Lung (tissue), 16 donors: ENCODE results near the gene EFCAB9. TPM values are rescaled to one million over a fixed set of nuclear protein-coding genes. Genes with fewer than 3 reads are reported as not detected.

Experiments used
- ATAC-seq: fragments of 200-7000 bp; cut with Tn5 transposase; one replicate; pipeline ENCODE4 v1.9.1; 2020; ENCODE audit warnings: moderate number of reproducible peaks; ENCODE audit not compliant: insufficient read depth, low FRiP score
- DNase-seq, 3 donors: peaks; one replicate each; pipeline ENCODE4 v3.0.0-alpha.2; 2013 to 2017
- H3K27ac ChIP-seq, 2 donors: one replicate each; pipeline ENCODE4 v1.5.1; 2013; ENCODE audit warnings: mild to moderate bottlenecking in 2 of 2, moderate library complexity in 2 of 2, control low read depth in 1 of 2, inconsistent platforms in 1 of 2, low read depth in 1 of 2, low read length in 1 of 2
- H3K27me3 ChIP-seq, 3 donors: one replicate each; pipeline ENCODE4 v1.5.1; 2013; ENCODE audit warnings: low read length in 2 of 3; ENCODE audit not compliant: control insufficient read depth in 3 of 3, insufficient read depth in 3 of 3
- H3K36me3 ChIP-seq, 4 donors: one replicate each; pipeline ENCODE4 v1.5.1; 2013; ENCODE audit warnings: low read length in 4 of 4, mild to moderate bottlenecking in 1 of 4, moderate library complexity in 1 of 4; ENCODE audit not compliant: control insufficient read depth in 4 of 4, insufficient read depth in 4 of 4
- H3K4me1 ChIP-seq, 5 donors: one replicate each; pipeline ENCODE4 v1.5.1; 2013; ENCODE audit warnings: low read length in 5 of 5, mild to moderate bottlenecking in 2 of 5, moderate library complexity in 1 of 5; ENCODE audit not compliant: control insufficient read depth in 5 of 5, insufficient read depth in 5 of 5
- H3K4me3 ChIP-seq: one replicate; pipeline ENCODE4 v1.5.1; 2013; ENCODE audit warnings: mild to moderate bottlenecking, control low read depth, moderate library complexity
- H3K9ac ChIP-seq, 2 donors: one replicate each; pipeline ENCODE4 v1.5.1; 2013; ENCODE audit warnings: low read length in 2 of 2, control low read depth in 1 of 2; ENCODE audit not compliant: insufficient read depth in 1 of 2
- H3K9me3 ChIP-seq, 4 donors: one replicate each; pipeline ENCODE4 v1.5.1; 2013; ENCODE audit warnings: low read length in 3 of 4, mild to moderate bottlenecking in 1 of 4, moderate library complexity in 1 of 4; ENCODE audit not compliant: control insufficient read depth in 4 of 4, insufficient read depth in 3 of 4
- CTCF ChIP-seq: IDR thresholded peaks from 2 replicates; pipeline ENCODE4 v1.5.1; 2012; ENCODE audit warnings: mild to moderate bottlenecking; ENCODE audit errors: control extremely low read depth, extremely low read depth
- WGBS, 2 donors: extraction: QIAGEN DNeasy Blood & Tissue Kit; methylation state at CpG; one replicate each; pipeline ENCODE4 v1.1.7; 2013; 5-methylcytosine and 5-hydroxymethylcytosine counted together
- long read RNA-seq, 5 donors: transcript quantifications; one replicate each; lab custom pipeline, GENCODE V29; 2026
- polyA plus RNA-seq, 2 donors: library from polyadenylated mRNA; stranded (reverse); fragments of 200-250 nt; gene quantifications; one replicate each; pipeline ENCODE4 v1.2.1, GENCODE V29; 2013
- total RNA-seq, 2 donors: library from RNA; depleted of rRNA in 1 of 2; stranded (reverse); fragments of >200 nt in 1 of 2; gene quantifications; one replicate each; pipeline ENCODE4 v1.2.1, GENCODE V29; 2014 to 2021
- donor health status: control.
- donor health status: control.
- donor health status: Bipolar disorder and iron deficiency.
- donor health status: healthy.
- donor health status: DM: yes; HTN: yes; CAD: no.

Gene EFCAB9
- total RNA-seq (not detected), polyA plus RNA-seq (not detected)
- long read RNA-seq, donor 1 = 0 reads
- long read RNA-seq, donor 2 = 0 reads
- long read RNA-seq, donor 3, partial matches to known transcripts = 12 of 12 reads
- long read RNA-seq, donor 3, other reads (novel, unspliced or antisense) = 0 of 12 reads
- long read RNA-seq, donor 4 = 0 reads
- long read RNA-seq, donor 5 = 0 reads

DNA sequence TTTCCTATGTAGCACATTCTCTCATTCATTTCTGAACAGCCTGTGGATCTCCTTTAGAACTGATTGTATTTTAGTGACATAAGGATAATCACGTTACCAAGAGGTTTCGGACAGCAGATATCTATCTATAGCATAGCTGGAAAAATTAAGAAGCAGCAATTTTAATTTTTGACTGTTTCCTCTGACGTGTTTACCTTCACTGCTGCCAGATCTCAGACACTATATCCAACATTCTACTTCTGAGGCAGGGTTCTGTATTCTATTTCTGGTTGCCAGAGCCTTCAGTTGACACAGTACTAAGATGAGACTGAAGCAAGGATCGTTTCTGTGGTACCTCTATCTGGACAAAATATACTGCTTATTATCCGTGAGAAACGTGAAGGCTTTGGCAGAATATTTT is at the start of gene EFCAB9:
EFCAB9 (plus strand) TSS at position 301 of the 400 bp plus-strand sequence; CDS start at position 302, 1 bp downstream.
- no peak for TF ChIP-seq CTCF
- Histone ChIP-seq H3K9me3 (no peaks in the 10 kb centered on the region), H3K27me3 (no peaks in the 10 kb centered on the region), H3K27ac (no peak within 1 kb of the TSS), H3K4me1 (peaks cover 0 to 5% (median 0%) of the 10 kb centered on the region in 5 donors), H3K4me3 (no peak within 1 kb of the TSS), H3K9ac (no peak within 1 kb of the TSS), H3K36me3 (no peaks in the 10 kb centered on the region)
- WGBS, 2 donors = 81 to 93% methylated on average over 6 of the region's 6 CpGs
- no peak for DNase-seq
- no peak for ATAC-seq

DNA sequence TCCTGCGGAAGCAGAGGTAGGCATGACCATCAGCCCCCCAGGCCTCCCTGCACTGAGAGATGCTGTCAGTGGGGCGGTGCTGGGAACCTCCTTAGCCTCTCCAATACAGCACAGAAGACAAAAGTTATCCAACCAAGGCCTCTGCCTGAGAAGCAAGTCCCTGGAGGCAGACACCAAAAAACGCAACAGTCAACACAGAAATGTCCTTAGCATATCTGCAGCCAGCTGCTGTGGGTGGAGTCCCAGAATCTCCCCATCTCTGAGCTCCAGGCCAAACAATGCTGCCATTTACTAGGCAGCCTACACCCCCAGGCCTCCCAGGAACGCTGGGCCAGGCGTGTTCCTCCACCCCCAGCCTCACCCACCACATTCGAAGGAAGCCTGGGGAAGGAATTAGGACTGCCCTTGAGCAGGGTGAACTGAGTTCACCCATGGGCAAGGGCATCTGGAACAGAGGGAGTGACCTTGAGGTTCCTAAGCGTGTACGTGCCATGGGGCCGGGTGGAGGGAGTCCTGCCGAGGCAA is 49.6 kb upstream of the EFCAB9 start:
- peaks cover 0 to 2% (median 0%) of the 10 kb centered on the region in 4 donors for H3K36me3 ChIP-seq
- ATAC-seq = no peak
- DNase-seq = peak; percentile 33 to 38 (median 37)
- no peaks in the 10 kb centered on the region for H3K9me3 ChIP-seq
- 68 to 82% methylated on average over 10 of the region's 10 CpGs for WGBS, 2 donors
- TF ChIP-seq CTCF = no peak
- H3K9ac ChIP-seq = no peak overlapping the region
- no peak overlapping the region for H3K4me3 ChIP-seq
- H3K4me1 ChIP-seq = peaks cover 0 to 17% (median 0%) of the 10 kb centered on the region in 5 donors
- H3K27ac ChIP-seq = peak overlapping the region in 1 of 2 donors; percentile 3
- H3K27me3 ChIP-seq = no peaks in the 10 kb centered on the region

GRCh38 chr5:172144931-172145869 is 48.8 kb upstream of the EFCAB9 start:
- DNase-seq (no peak), ATAC-seq (no peak)
- Histone ChIP-seq H3K27ac (no peak overlapping the region), H3K4me3 (no peak overlapping the region), H3K9me3 (no peaks in the 10 kb centered on the region), H3K9ac (no peak overlapping the region), H3K4me1 (peaks cover 0 to 17% (median 0%) of the 10 kb centered on the region in 5 donors), H3K36me3 (peaks cover 0 to 2% (median 0%) of the 10 kb centered on the region in 4 donors), H3K27me3 (no peaks in the 10 kb centered on the region)
- 95 to 97% methylated on average over 15 of the region's 15 CpGs for WGBS, 2 donors
- no peak for TF ChIP-seq CTCF
